GM23338 (cell line): ENCODE results near the gene TLE3.

Source experiments
- CTCF ChIP-seq, 2 experiments: fragments of 200-600 bp in 1 of 2; sonication (generic) in 1 of 2; conservative IDR thresholded peaks; 2 replicates each; pipeline versions ENCODE4 v1.5.1 to v1.6.1; 2016 to 2017; ENCODE audit warnings: antibody characterized with exemption in 2 of 2, low read depth in 2 of 2, mild to moderate bottlenecking in 2 of 2, moderate library complexity in 1 of 2
- EZH2 ChIP-seq: fragments of 200-600 bp; sonication (generic); IDR thresholded peaks from one replicate; pipeline ENCODE4 v1.8.0; 2017; ENCODE audit warnings: antibody characterized with exemption, mild to moderate bottlenecking, low read depth; ENCODE audit not compliant: unreplicated experiment
- EZH2phosphoT487 ChIP-seq: fragments of 200-600 bp; sonication (generic); IDR thresholded peaks from one replicate; pipeline ENCODE4 v1.8.1; 2018; ENCODE audit warnings: antibody characterized with exemption; ENCODE audit not compliant: unreplicated experiment
- POLR2AphosphoS5 ChIP-seq: IDR thresholded peaks from 2 replicates; pipeline ENCODE4 v1.6.1; 2016; ENCODE audit warnings: antibody characterized with exemption, low read depth
- ZNF331 ChIP-seq: fragments of 250-450 bp; sonication (Bioruptor Pico); IDR thresholded peaks from 2 replicates; pipeline ENCODE4 v1.5.0; 2020; ENCODE audit warnings: low read depth, mild to moderate bottlenecking, moderate library complexity

- TF ChIP-seq CTCF (conservative IDR thresholded peaks at IDR 0.05; ENCODE audit: low read depth in 2 of 2) (no peak), POLR2AphosphoS5 (no peak), ZNF331 (CRISPR knock-in tag) (no peak), EZH2phosphoT487 (no peak), EZH2 (no peak)
Observed at GRCh38 chr15:70120958-70121623, 23.4 kb upstream of the TLE3 start.
